Breast epithelium (tissue), 4 donors: Measurements from ENCODE around the gene GPHN. TPM values are rescaled to one million over a fixed set of nuclear protein-coding genes. Genes with fewer than 3 reads are reported as not detected.

Source experiments
- DNase-seq, 2 donors: peaks; one replicate each; pipeline ENCODE4 v3.0.0-alpha.2; 2019; ENCODE audit warnings: low spot score in 2 of 2
- H3K27ac ChIP-seq, 2 donors: fragments of 200-600 bp; sonication (generic) in 1 of 2; one replicate each; pipeline ENCODE4 v1.5.1; 2016 to 2019; ENCODE audit warnings: mild to moderate bottlenecking in 1 of 2
- H3K27me3 ChIP-seq, 2 donors: fragments of 200-600 bp; sonication (generic) in 1 of 2; one replicate each; pipeline versions ENCODE4 v1.5.1 to v1.6.0; 2017 to 2019; ENCODE audit warnings: control low read depth in 1 of 2, mild to moderate bottlenecking in 1 of 2
- H3K36me3 ChIP-seq: fragments of 200-600 bp; one replicate; pipeline ENCODE4 v1.5.1; 2019
- H3K4me1 ChIP-seq, 2 donors: fragments of 200-600 bp; sonication (generic); one replicate each; pipeline ENCODE4 v1.5.1; 2016 to 2019; ENCODE audit warnings: control low read depth in 1 of 2
- H3K4me3 ChIP-seq, 3 donors: fragments of 200-600 bp; sonication (generic); 1 replicate in 2 of 3; 2 replicates in 1 of 3; pipeline ENCODE4 v1.5.1; 2016 to 2019; ENCODE audit warnings: mild to moderate bottlenecking in 3 of 3, moderate library complexity in 2 of 3
- H3K9me3 ChIP-seq, 2 donors: fragments of 200-600 bp; sonication (generic) in 1 of 2; one replicate each; pipeline ENCODE4 v1.5.1; 2016 to 2019; ENCODE audit warnings: control low read depth in 1 of 2
- CTCF ChIP-seq, 3 donors: fragments of 450-650 bp; IDR thresholded peaks; one replicate each; pipeline ENCODE4 v1.5.1; 2016 to 2017; ENCODE audit warnings: antibody characterized with exemption in 3 of 3, mild to moderate bottlenecking in 3 of 3, moderate library complexity in 3 of 3
- POLR2A ChIP-seq: fragments of 450-650 bp; IDR thresholded peaks from one replicate; pipeline ENCODE4 v1.6.1; 2016; ENCODE audit warnings: antibody characterized with exemption, mild to moderate bottlenecking, moderate library complexity
- POLR2AphosphoS5 ChIP-seq, 3 donors: sonication (generic); formaldehyde crosslinking; IDR thresholded peaks; one replicate each; pipeline ENCODE4 v1.6.1; 2017; ENCODE audit warnings: antibody characterized with exemption in 3 of 3
- intact Hi-C: fragments of 100-400 bp; cut with DNase I; formaldehyde crosslinking; loops from one replicate; pipeline ENCODE4 v1.15.1; 2023; ENCODE audit warnings: low total_unique reads
- total RNA-seq, 3 donors: library from RNA; depleted of rRNA; stranded (reverse); fragments of >200 nt; gene quantifications; one replicate each; pipeline ENCODE4 v1.1.0, GENCODE V29; 2016

GPHN gene
- total RNA-seq, 3 donors from 2014 or later: 20.9 to 39.0 (median 24.9) TPM

GRCh38 chr14:66975251-66975650, 467.3 kb downstream of the GPHN start:
- no peaks in the 10 kb centered on the region for H3K9me3 ChIP-seq
- H3K27ac ChIP-seq: no peak overlapping the region
- H3K36me3 ChIP-seq: no peaks in the 10 kb centered on the region
- H3K4me1 ChIP-seq: no peaks in the 10 kb centered on the region
- no peak overlapping the region for H3K4me3 ChIP-seq
- intact Hi-C loops: loop anchor here (5.0 kb wide), 1 partner anchor 318 kb away; no protein-coding TSS in a partner anchor
- DNase-seq: no peak
- TF ChIP-seq POLR2A (no peak), CTCF (IDR thresholded peaks at IDR 0.05) (no peak), POLR2AphosphoS5 (IDR thresholded peaks at IDR 0.05) (no peak)
- H3K27me3 ChIP-seq: no peaks in the 10 kb centered on the region

- intact Hi-C loops: loop anchor here (5.0 kb wide), 1 partner anchor 322 kb away; no protein-coding TSS in a partner anchor
- no peaks in the 10 kb centered on the region for H3K27me3 ChIP-seq
- TF ChIP-seq POLR2A (no peak), CTCF (IDR thresholded peaks at IDR 0.05) (no peak), POLR2AphosphoS5 (IDR thresholded peaks at IDR 0.05) (no peak)
- no peaks in the 10 kb centered on the region for H3K9me3 ChIP-seq
- H3K4me1 ChIP-seq: no peaks in the 10 kb centered on the region
- DNase-seq: no peak
- no peak overlapping the region for H3K27ac ChIP-seq
- no peaks in the 10 kb centered on the region for H3K36me3 ChIP-seq
- no peak overlapping the region for H3K4me3 ChIP-seq
Measured at GRCh38 chr14:66979101-66979974, 471.4 kb downstream of the GPHN start.

GRCh38 chr14:66982247-66982646, 474.3 kb downstream of the GPHN start:
- H3K27ac ChIP-seq: no peak overlapping the region
- DNase-seq: no peak
- no peaks in the 10 kb centered on the region for H3K9me3 ChIP-seq
- TF ChIP-seq CTCF (IDR thresholded peaks at IDR 0.05) (no peak), POLR2AphosphoS5 (IDR thresholded peaks at IDR 0.05) (no peak), POLR2A (no peak)
- no peak overlapping the region for H3K4me3 ChIP-seq
- no peaks in the 10 kb centered on the region for H3K27me3 ChIP-seq
- intact Hi-C loops: no loop called here
- H3K4me1 ChIP-seq: no peaks in the 10 kb centered on the region
- H3K36me3 ChIP-seq: no peaks in the 10 kb centered on the region

- intact Hi-C loops: no loop called here
- Histone ChIP-seq H3K4me1 (no peaks in the 10 kb centered on the region), H3K4me3 (no peak overlapping the region), H3K27me3 (no peaks in the 10 kb centered on the region), H3K9me3 (no peaks in the 10 kb centered on the region), H3K36me3 (no peaks in the 10 kb centered on the region), H3K27ac (no peak overlapping the region)
- no peak for TF ChIP-seq POLR2A
- no peak for TF ChIP-seq CTCF (IDR thresholded peaks at IDR 0.05)
- no peak for TF ChIP-seq POLR2AphosphoS5 (IDR thresholded peaks at IDR 0.05)
- DNase-seq: no peak
Measured at GRCh38 chr14:66992776-66993175, 484.8 kb downstream of the GPHN start.

GRCh38 chr14:66993512-66993911, 485.6 kb downstream of the GPHN start:
- no peaks in the 10 kb centered on the region for H3K9me3 ChIP-seq
- H3K27me3 ChIP-seq: no peaks in the 10 kb centered on the region
- TF ChIP-seq POLR2A (no peak), CTCF (IDR thresholded peaks at IDR 0.05) (no peak), POLR2AphosphoS5 (IDR thresholded peaks at IDR 0.05) (no peak)
- no peak overlapping the region for H3K27ac ChIP-seq
- no peaks in the 10 kb centered on the region for H3K36me3 ChIP-seq
- H3K4me1 ChIP-seq: no peaks in the 10 kb centered on the region
- no peak overlapping the region for H3K4me3 ChIP-seq
- DNase-seq: no peak
- intact Hi-C loops: no loop called here
